Stomach (tissue), 9 donors: ENCODE results near the gene DRGX. TPM values are rescaled to one million over a fixed set of nuclear protein-coding genes. Genes with fewer than 3 reads are reported as not detected.

Experiments used
- DNase-seq, 2 donors: peaks; one replicate each; pipeline versions ENCODE4 v3.0.0 to v3.0.0-alpha.2; 2013 to 2019
- H3K27ac ChIP-seq, 5 donors: fragments of 200-600 bp in 4 of 5; sonication (generic) in 4 of 5; one replicate each; pipeline ENCODE4 v1.5.1; 2013 to 2019; ENCODE audit warnings: mild to moderate bottlenecking in 1 of 5, moderate library complexity in 1 of 5
- H3K27me3 ChIP-seq, 3 donors: fragments of 200-600 bp; sonication (generic); one replicate each; pipeline ENCODE4 v1.5.1; 2017 to 2019; ENCODE audit warnings: mixed run types in 1 of 3
- H3K36me3 ChIP-seq, 4 donors: fragments of 200-600 bp; sonication (generic); 1 replicate in 3 of 4; 2 replicates in 1 of 4; pipeline ENCODE4 v1.5.1; 2016 to 2019
- H3K4me1 ChIP-seq, 4 donors: fragments of 200-600 bp; sonication (generic); one replicate each; pipeline ENCODE4 v1.5.1; 2016 to 2019
- H3K4me3 ChIP-seq, 4 donors: fragments of 200-600 bp; sonication (generic) in 3 of 4; one replicate each; pipeline ENCODE4 v1.5.1; 2016 to 2019; ENCODE audit warnings: mild to moderate bottlenecking in 1 of 4
- H3K9me3 ChIP-seq, 4 donors: fragments of 200-600 bp; sonication (generic); one replicate each; pipeline ENCODE4 v1.5.1; 2016 to 2019
- CTCF ChIP-seq, 7 experiments: fragments of 450-650 bp in 4 of 7; fragments of 200-600 bp in 3 of 7; sonication (generic) in 3 of 7; IDR thresholded peaks; one replicate each; pipeline ENCODE4 v1.5.1; 2016 to 2019; ENCODE audit warnings: antibody characterized with exemption in 7 of 7, control low read depth in 2 of 7, mild to moderate bottlenecking in 1 of 7
- EP300 ChIP-seq: sonication (generic); formaldehyde crosslinking; IDR thresholded peaks from one replicate; pipeline ENCODE4 v1.6.1; 2017; ENCODE audit warnings: antibody characterized with exemption
- POLR2A ChIP-seq, 4 donors: fragments of 450-650 bp; IDR thresholded peaks; one replicate each; pipeline ENCODE4 v1.6.1; 2016; ENCODE audit warnings: antibody characterized with exemption in 4 of 4, control low read depth in 2 of 4, mild to moderate bottlenecking in 1 of 4, moderate library complexity in 1 of 4
- POLR2AphosphoS5 ChIP-seq, 3 donors: sonication (generic); formaldehyde crosslinking; IDR thresholded peaks; one replicate each; pipeline ENCODE4 v1.6.1; 2016; ENCODE audit warnings: antibody characterized with exemption in 3 of 3
- WGBS, 5 donors: extraction: QIAGEN DNeasy Blood & Tissue Kit in 3 of 5; methylation state at CpG; one replicate each; pipeline versions ENCODE4 v1.1.5 to v1.1.7; 2013 to 2018; 5-methylcytosine and 5-hydroxymethylcytosine counted together
- intact Hi-C: fragments of 100-400 bp; cut with DNase I; formaldehyde crosslinking; loops from one replicate; pipeline ENCODE4 v1.15.1; 2023; ENCODE audit warnings: low total_unique reads
- polyA plus RNA-seq, 3 donors: library from polyadenylated mRNA; stranded (reverse); fragments of 200-250 nt; gene quantifications; one replicate each; pipeline ENCODE4 v1.2.3, GENCODE V29; 2013
- total RNA-seq, 5 donors: library from RNA; depleted of rRNA; stranded (reverse); fragments of >200 nt; gene quantifications; one replicate each; pipeline versions ENCODE4 v1.1.0 to v1.2.3, GENCODE V29; 2014 to 2016
- donor health status: healthy with polysubstance abuse.
- donor health status: Bipolar disorder and iron deficiency.
- donor health status: healthy.

Gene DRGX
- total and polyA plus RNA-seq, 8 donors, result not detected

GRCh38 chr10:49382226-49382625 is 13.7 kb downstream of the DRGX start:
- TF ChIP-seq CTCF (IDR thresholded peaks at IDR 0.05) (no peak), POLR2AphosphoS5 (IDR thresholded peaks at IDR 0.05) (no peak), EP300 (no peak), POLR2A (IDR thresholded peaks at IDR 0.05) (no peak)
- Histone ChIP-seq H3K36me3 (no peaks in the 10 kb centered on the region), H3K4me1 (no peaks in the 10 kb centered on the region), H3K27me3 (peaks cover 0 to 57% (median 6%) of the 10 kb centered on the region in 3 donors), H3K27ac (no peak overlapping the region), H3K9me3 (no peaks in the 10 kb centered on the region), H3K4me3 (no peak overlapping the region)
- 56 to 86% (median 70%) methylated on average over 3 of the region's 3 CpGs for WGBS, 5 donors
- intact Hi-C loops, result no loop called here
- no peak for DNase-seq

- no peak for DNase-seq
- Histone ChIP-seq H3K36me3 (no peaks in the 10 kb centered on the region), H3K27me3 (peaks cover 0 to 51% (median 6%) of the 10 kb centered on the region in 3 donors), H3K4me3 (no peak overlapping the region), H3K27ac (no peak overlapping the region), H3K9me3 (no peaks in the 10 kb centered on the region), H3K4me1 (no peaks in the 10 kb centered on the region)
- WGBS, 5 donors, result 71 to 76% (median 75%) methylated on average over 10 to 14 of the region's 14 CpGs
- TF ChIP-seq POLR2AphosphoS5 (IDR thresholded peaks at IDR 0.05), result no peak
- TF ChIP-seq CTCF (IDR thresholded peaks at IDR 0.05), result no peak
- TF ChIP-seq POLR2A (IDR thresholded peaks at IDR 0.05), result no peak
- intact Hi-C loops, result no loop called here
These were observed 14.6 kb downstream of the DRGX start for GRCh38 chr10:49381111-49381900.

- H3K27ac ChIP-seq, result no peak overlapping the region
- 63 to 70% (median 67%) methylated on average over 9 to 13 of the region's 13 CpGs for WGBS, 5 donors
- TF ChIP-seq POLR2A (IDR thresholded peaks at IDR 0.05), result no peak
- TF ChIP-seq POLR2AphosphoS5 (IDR thresholded peaks at IDR 0.05), result no peak
- no peak for TF ChIP-seq CTCF (IDR thresholded peaks at IDR 0.05)
- no peak for TF ChIP-seq EP300
- intact Hi-C loops, result no loop called here
- H3K4me3 ChIP-seq, result no peak overlapping the region
- no peaks in the 10 kb centered on the region for H3K4me1 ChIP-seq
- no peaks in the 10 kb centered on the region for H3K36me3 ChIP-seq
- H3K27me3 ChIP-seq, result peaks cover 0 to 37% (median 5%) of the 10 kb centered on the region in 3 donors
- no peak for DNase-seq
- H3K9me3 ChIP-seq, result no peaks in the 10 kb centered on the region
These were observed 16.1 kb downstream of the DRGX start for GRCh38 chr10:49379596-49380410.

GRCh38 chr10:49377256-49377655 is 18.6 kb downstream of the DRGX start:
- Histone ChIP-seq H3K4me3 (no peak overlapping the region), H3K27me3 (peaks cover 0 to 14% (median 0%) of the 10 kb centered on the region in 3 donors), H3K27ac (no peak overlapping the region), H3K4me1 (no peaks in the 10 kb centered on the region), H3K9me3 (no peaks in the 10 kb centered on the region), H3K36me3 (no peaks in the 10 kb centered on the region)
- TF ChIP-seq POLR2A (IDR thresholded peaks at IDR 0.05), result no peak
- no peak for TF ChIP-seq EP300
- TF ChIP-seq POLR2AphosphoS5 (IDR thresholded peaks at IDR 0.05), result no peak
- TF ChIP-seq CTCF (IDR thresholded peaks at IDR 0.05), result no peak
- WGBS, 5 donors, result 69 to 77% (median 74%) methylated on average over 4 of the region's 4 CpGs
- DNase-seq, result no peak
- intact Hi-C loops, result no loop called here
